ENCODE results near the gene CCDC148.
"Not testable (repeated sequence)": the region's sequence is repeated elsewhere in the genome, so short reads cannot be mapped to it uniquely, and the experiment has no call there.

The CCDC148 gene

DNA sequence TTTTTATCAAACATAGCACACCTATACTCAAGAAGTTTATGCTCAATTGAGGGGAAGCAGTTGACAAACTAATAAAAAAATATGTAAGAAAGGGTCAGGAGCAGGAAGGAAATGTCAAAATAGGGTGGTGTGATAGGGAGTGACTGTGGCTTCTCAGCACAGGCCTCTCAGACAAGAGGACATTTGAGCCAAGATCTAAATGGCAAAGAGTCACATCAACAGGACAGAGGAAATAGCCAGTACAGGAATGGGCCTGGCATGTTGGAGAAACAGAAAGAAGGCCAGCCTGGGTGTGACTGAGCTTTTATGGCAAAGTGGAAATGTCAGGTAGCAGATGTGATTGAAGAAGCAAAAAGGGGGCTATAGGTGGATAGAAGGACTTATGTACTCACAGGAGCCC is 117.0 kb downstream of the CCDC148 start:
- in situ Hi-C loops (cut with MboI; ENCODE audit: low pct_unique_long_range_greater_than_20kb, low sequenced_read_pairs, unreplicated experiment): no loop called here
- TF ChIP-seq, protein P1, sequence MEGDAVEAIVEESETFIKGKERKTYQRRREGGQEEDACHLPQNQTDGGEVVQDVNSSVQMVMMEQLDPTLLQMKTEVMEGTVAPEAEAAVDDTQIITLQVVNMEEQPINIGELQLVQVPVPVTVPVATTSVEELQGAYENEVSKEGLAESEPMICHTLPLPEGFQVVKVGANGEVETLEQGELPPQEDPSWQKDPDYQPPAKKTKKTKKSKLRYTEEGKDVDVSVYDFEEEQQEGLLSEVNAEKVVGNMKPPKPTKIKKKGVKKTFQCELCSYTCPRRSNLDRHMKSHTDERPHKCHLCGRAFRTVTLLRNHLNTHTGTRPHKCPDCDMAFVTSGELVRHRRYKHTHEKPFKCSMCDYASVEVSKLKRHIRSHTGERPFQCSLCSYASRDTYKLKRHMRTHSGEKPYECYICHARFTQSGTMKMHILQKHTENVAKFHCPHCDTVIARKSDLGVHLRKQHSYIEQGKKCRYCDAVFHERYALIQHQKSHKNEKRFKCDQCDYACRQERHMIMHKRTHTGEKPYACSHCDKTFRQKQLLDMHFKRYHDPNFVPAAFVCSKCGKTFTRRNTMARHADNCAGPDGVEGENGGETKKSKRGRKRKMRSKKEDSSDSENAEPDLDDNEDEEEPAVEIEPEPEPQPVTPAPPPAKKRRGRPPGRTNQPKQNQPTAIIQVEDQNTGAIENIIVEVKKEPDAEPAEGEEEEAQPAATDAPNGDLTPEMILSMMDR (IDR thresholded peaks at IDR 0.05; ENCODE audit: extremely low read depth, insufficient read depth, missing control alignments): no peak
- no peak for DNase-seq (ENCODE audit: low spot score)

GRCh38 chr2:158337018-158337417 is 119.5 kb downstream of the CCDC148 start:
- TF ChIP-seq, protein P1 (IDR thresholded peaks at IDR 0.05; ENCODE audit: extremely low read depth, insufficient read depth, missing control alignments): no peak
- no peak for DNase-seq (ENCODE audit: low spot score)
- in situ Hi-C loops (cut with MboI; ENCODE audit: low pct_unique_long_range_greater_than_20kb, low sequenced_read_pairs, unreplicated experiment): no loop called here

GRCh38 chr2:158331799-158332198 is 124.8 kb downstream of the CCDC148 start:
- DNase-seq (ENCODE audit: low spot score); in situ Hi-C loops (cut with MboI; ENCODE audit: low pct_unique_long_range_greater_than_20kb, low sequenced_read_pairs, unreplicated experiment): not testable (repeated sequence)

GRCh38 chr2:158325782-158326340 is 130.7 kb downstream of the CCDC148 start:
- in situ Hi-C loops (cut with MboI; ENCODE audit: low pct_unique_long_range_greater_than_20kb, low sequenced_read_pairs, unreplicated experiment): no loop called here
- TF ChIP-seq, protein P1 (IDR thresholded peaks at IDR 0.05; ENCODE audit: extremely low read depth, insufficient read depth, missing control alignments): no peak
- DNase-seq (ENCODE audit: low spot score): no peak

DNA sequence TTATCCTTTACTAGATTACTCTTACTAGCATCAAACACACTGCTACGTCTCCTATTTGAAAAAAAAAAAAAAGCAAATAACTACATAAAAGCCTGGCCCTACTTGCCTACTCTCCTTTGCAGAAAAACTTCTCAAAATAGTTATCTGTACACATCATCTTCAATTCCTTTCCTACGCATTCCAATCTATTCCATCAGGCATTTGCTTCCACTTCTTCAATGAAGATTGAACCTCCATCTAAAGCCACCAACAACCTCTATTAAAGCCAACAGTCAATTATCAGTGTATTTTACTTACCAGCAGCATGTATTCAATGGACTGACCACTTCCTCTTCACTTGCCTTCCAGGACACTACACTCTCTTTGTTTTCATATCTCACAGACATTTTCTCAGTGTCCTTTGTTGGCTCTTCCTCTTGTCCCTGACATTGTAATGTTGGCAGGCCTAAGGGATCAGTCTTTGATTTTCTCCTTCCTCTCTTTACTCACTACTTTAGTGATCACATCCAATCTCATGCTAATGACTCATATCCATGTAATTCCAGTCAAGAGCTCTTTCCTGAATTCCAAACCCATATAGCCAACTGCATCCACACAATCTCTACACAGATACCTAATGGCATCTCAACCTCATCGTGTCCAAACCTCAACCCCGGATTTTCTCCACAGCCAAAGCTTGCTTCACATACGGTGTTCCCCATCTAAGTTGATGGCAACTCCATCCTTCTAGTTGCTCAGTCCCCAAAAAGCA is 131.3 kb downstream of the CCDC148 start:
- in situ Hi-C loops (cut with MboI; ENCODE audit: low pct_unique_long_range_greater_than_20kb, low sequenced_read_pairs, unreplicated experiment): no loop called here
- DNase-seq (ENCODE audit: low spot score): no peak
- TF ChIP-seq, protein P1 (IDR thresholded peaks at IDR 0.05; ENCODE audit: extremely low read depth, insufficient read depth, missing control alignments): no peak

- no peak for DNase-seq (ENCODE audit: low spot score)
- TF ChIP-seq, protein P1 (IDR thresholded peaks at IDR 0.05; ENCODE audit: extremely low read depth, insufficient read depth, missing control alignments): no peak
- in situ Hi-C loops (cut with MboI; ENCODE audit: low pct_unique_long_range_greater_than_20kb, low sequenced_read_pairs, unreplicated experiment): no loop called here
Observed at GRCh38 chr2:158323381-158323780, 133.2 kb downstream of the CCDC148 start.

- TF ChIP-seq, protein P1 (IDR thresholded peaks at IDR 0.05; ENCODE audit: extremely low read depth, insufficient read depth, missing control alignments): no peak
- in situ Hi-C loops (cut with MboI; ENCODE audit: low pct_unique_long_range_greater_than_20kb, low sequenced_read_pairs, unreplicated experiment): no loop called here
- DNase-seq (ENCODE audit: low spot score): no peak
Observed at GRCh38 chr2:158321264-158321663, 135.3 kb downstream of the CCDC148 start.

Measured in GM13977 (cell line).